H1 (cell line): Measurements from ENCODE around the gene PRR5. TPM values are rescaled to one million over a fixed set of nuclear protein-coding genes. Genes with fewer than 3 reads are reported as not detected.

Source experiments
- CTCF ChIA-PET: fragments of 300-600 bp; sonication (Branson Sonifier 250); formaldehyde crosslinking; loops from one replicate; lab custom pipeline; 2021; ENCODE audit not compliant: partially characterized antibody; lab: Charles Lee
- POLR2A ChIA-PET: fragments of 300-600 bp; sonication (Branson Sonifier 250); formaldehyde crosslinking; loops from one replicate; lab custom pipeline; 2021; ENCODE audit warnings: inconsistent platforms; ENCODE audit not compliant: partially characterized antibody; lab: Charles Lee
- DNase-seq, 2 experiments: peaks; one replicate each; pipeline versions ENCODE4 v3.0.0 to v3.0.0-alpha.2; 2010 to 2022; ENCODE audit warnings: low spot score in 2 of 2, low read depth in 1 of 2, mixed read lengths in 1 of 2
- FAIRE-seq: peaks from 2 replicates; lab custom pipeline; 2011; peaks lifted over from hg19 to GRCh38; lab: Jason Lieb, UNC
- H2AFZ ChIP-seq: 2 replicates; pipeline ENCODE4 v1.8.1; 2012; ENCODE audit warnings: low read length, inconsistent platforms
- H2AK5ac ChIP-seq: 2 replicates; pipeline ENCODE4 v1.6.1; 2013; ENCODE audit warnings: low read depth, low read length
- H2BK120ac ChIP-seq: replicated peaks from 2 replicates; pipeline ENCODE3; 2013; ENCODE audit warnings: low read depth, low read length, inconsistent platforms
- H2BK12ac ChIP-seq: 2 replicates; pipeline ENCODE4 v1.6.1; 2013; ENCODE audit warnings: low read depth, low read length
- H2BK15ac ChIP-seq: 2 replicates; pipeline ENCODE4 v1.6.1; 2013; ENCODE audit warnings: low read length
- H2BK20ac ChIP-seq: 2 replicates; pipeline ENCODE4 v1.6.1; 2013; ENCODE audit warnings: low read length
- H2BK5ac ChIP-seq: 2 replicates; pipeline ENCODE4 v1.6.1; 2013; ENCODE audit warnings: low read depth, low read length
- H3K14ac ChIP-seq: 2 replicates; pipeline ENCODE4 v1.6.1; 2013; ENCODE audit warnings: inconsistent platforms; ENCODE audit not compliant: insufficient read length
- H3K18ac ChIP-seq: 2 replicates; pipeline ENCODE4 v1.6.1; 2013; ENCODE audit warnings: low read length; ENCODE audit errors: extremely low read depth
- H3K23ac ChIP-seq: 2 replicates; pipeline ENCODE4 v1.6.1; 2013; ENCODE audit warnings: inconsistent platforms; ENCODE audit not compliant: insufficient read length
- H3K23me2 ChIP-seq: 2 replicates; pipeline ENCODE4 v1.6.1; 2013; ENCODE audit warnings: low read depth, low read length
- H3K27ac ChIP-seq: 2 replicates; pipeline ENCODE4 v1.6.1; 2011; ENCODE audit warnings: low read depth, low read length, inconsistent platforms
- H3K27me3 ChIP-seq, 4 experiments: replicated peaks in 1 of 4; 1 replicate in 1 of 4; 2 replicates in 3 of 4; pipeline versions ENCODE4 v1.6.1 to v1.8.1; 2011 to 2013; ENCODE audit warnings: low read length in 3 of 4, mild to moderate bottlenecking in 3 of 4, inconsistent platforms in 2 of 4, mixed read lengths in 2 of 4, moderate library complexity in 1 of 4; ENCODE audit not compliant: control insufficient read depth in 3 of 4, insufficient read depth in 3 of 4; ENCODE audit errors: extremely low read depth in 1 of 4
- H3K36me3 ChIP-seq, 4 experiments: 2 replicates each; pipeline versions ENCODE4 v1.6.1 to v1.8.1; 2011 to 2013; ENCODE audit warnings: mild to moderate bottlenecking in 4 of 4, low read length in 3 of 4, moderate library complexity in 2 of 4, control low read depth in 1 of 4, inconsistent platforms in 1 of 4; ENCODE audit not compliant: insufficient read depth in 4 of 4, control insufficient read depth in 2 of 4
- H3K4ac ChIP-seq: replicated peaks from 2 replicates; pipeline ENCODE3; 2013; ENCODE audit warnings: low read length, low read depth, mixed read lengths, inconsistent platforms; ENCODE audit not compliant: insufficient read length
- H3K4me1 ChIP-seq, 4 experiments: replicated peaks in 1 of 4; 1 replicate in 1 of 4; 2 replicates in 3 of 4; pipeline versions ENCODE4 v1.6.1 to v1.8.1; 2011 to 2013; ENCODE audit warnings: low read length in 3 of 4, inconsistent platforms in 2 of 4, mixed read lengths in 1 of 4; ENCODE audit not compliant: insufficient read depth in 4 of 4, control insufficient read depth in 3 of 4
- H3K4me2 ChIP-seq, 2 experiments: 2 replicates each; pipeline versions ENCODE4 v1.6.1 to v1.8.1; 2011 to 2013; ENCODE audit warnings: low read depth in 2 of 2, low read length in 2 of 2, control low read depth in 1 of 2, inconsistent platforms in 1 of 2, mild to moderate bottlenecking in 1 of 2; ENCODE audit not compliant: insufficient read depth in 1 of 2
- H3K4me3 ChIP-seq, 4 experiments: fragments of 200-600, 300-600 bp in 1 of 4; sonication (generic), shearing (Covaris generic), sonication (Bioruptor Twin) in 1 of 4; 2 replicates each; pipeline versions ENCODE4 v1.5.1 to v1.8.1; 2011 to 2016; ENCODE audit warnings: low read length in 4 of 4, low read depth in 3 of 4, control low read depth in 2 of 4, inconsistent platforms in 2 of 4, mild to moderate bottlenecking in 2 of 4, mixed read lengths in 1 of 4, moderate library complexity in 1 of 4; ENCODE audit not compliant: insufficient read depth in 2 of 4; ENCODE audit errors: extremely low read depth in 1 of 4
- H3K56ac ChIP-seq: replicated peaks from 2 replicates; pipeline ENCODE3; 2013; ENCODE audit warnings: low read depth, mild to moderate bottlenecking, mixed read lengths, low read length, inconsistent platforms; ENCODE audit not compliant: insufficient read length
- H3K79me1 ChIP-seq: 2 replicates; pipeline ENCODE4 v1.6.1; 2013; ENCODE audit warnings: low read depth, low read length, control low read depth
- H3K79me2 ChIP-seq, 2 experiments: 2 replicates each; pipeline versions ENCODE4 v1.6.1 to v1.8.1; 2012 to 2013; ENCODE audit warnings: low read length in 2 of 2, mild to moderate bottlenecking in 2 of 2, inconsistent platforms in 1 of 2; ENCODE audit not compliant: insufficient read depth in 2 of 2, control insufficient read depth in 1 of 2
- H3K9ac ChIP-seq, 4 experiments: replicated peaks in 1 of 4; 1 replicate in 1 of 4; 2 replicates in 3 of 4; pipeline versions ENCODE4 v1.6.1 to v1.8.1; 2011 to 2013; ENCODE audit warnings: low read depth in 3 of 4, low read length in 3 of 4, control low read depth in 2 of 4, mild to moderate bottlenecking in 2 of 4, moderate library complexity in 2 of 4, inconsistent platforms in 1 of 4; ENCODE audit errors: extremely low read depth in 1 of 4
- H3K9me3 ChIP-seq, 2 experiments: 2 replicates each; pipeline versions ENCODE4 v1.6.1 to v1.8.1; 2012 to 2013; ENCODE audit warnings: mild to moderate bottlenecking in 2 of 2, moderate library complexity in 2 of 2, control low read depth in 1 of 2, inconsistent platforms in 1 of 2, low read depth in 1 of 2, low read length in 1 of 2, mixed read lengths in 1 of 2; ENCODE audit not compliant: insufficient read depth in 2 of 2
- H4K20me1 ChIP-seq, 2 experiments: replicated peaks in 1 of 2; 2 replicates each; pipeline versions ENCODE3 to v1.8.1; 2011 to 2013; ENCODE audit warnings: inconsistent platforms in 2 of 2, low read length in 2 of 2, mild to moderate bottlenecking in 1 of 2; ENCODE audit not compliant: insufficient read depth in 2 of 2, control insufficient read depth in 1 of 2
- H4K5ac ChIP-seq: 2 replicates; pipeline ENCODE4 v1.6.1; 2013; ENCODE audit warnings: low read length, low read depth, mixed read lengths, inconsistent platforms; ENCODE audit not compliant: insufficient read length
- H4K8ac ChIP-seq: 2 replicates; pipeline ENCODE4 v1.8.0; 2013; ENCODE audit warnings: mild to moderate bottlenecking, moderate library complexity, low read length, inconsistent platforms; ENCODE audit not compliant: insufficient read depth; ENCODE audit errors: extremely low read depth
- H4K91ac ChIP-seq: replicated peaks from 2 replicates; pipeline ENCODE3; 2013; ENCODE audit warnings: low read length, mixed read lengths, inconsistent platforms; ENCODE audit not compliant: insufficient read length
- ATF2 ChIP-seq: IDR thresholded peaks from 2 replicates; pipeline ENCODE4 v1.6.1; 2012; ENCODE audit warnings: low read length, inconsistent platforms
- CBX5 ChIP-seq: fragments of 300-800, 300-1000 bp; sonication (generic); IDR thresholded peaks from 2 replicates; pipeline ENCODE4 v1.7.1; 2016; ENCODE audit warnings: antibody characterized with exemption, low read length, low read depth
- CHD2 ChIP-seq: IDR thresholded peaks from 2 replicates; pipeline ENCODE4 v1.6.1; 2012; ENCODE audit warnings: low read length, improper control_type of control experiment
- JUND ChIP-seq: IDR thresholded peaks from 2 replicates; pipeline ENCODE4 v1.6.1; 2011; ENCODE audit warnings: mild to moderate bottlenecking, improper control_type of control experiment, low read length
- MAX ChIP-seq: IDR thresholded peaks from 2 replicates; pipeline ENCODE4 v1.6.1; 2012; ENCODE audit warnings: inconsistent platforms
- NRF1 ChIP-seq: IDR thresholded peaks from 2 replicates; pipeline ENCODE4 v1.6.1; 2011; ENCODE audit warnings: mild to moderate bottlenecking, low read depth, low read length, improper control_type of control experiment
- RAD21 ChIP-seq, 2 experiments: IDR thresholded peaks in 1 of 2; conservative IDR thresholded peaks in 1 of 2; 2 replicates each; pipeline ENCODE4 v1.6.1; 2011; ENCODE audit warnings: low read depth in 2 of 2, low read length in 2 of 2, improper control_type of control experiment in 1 of 2, inconsistent platforms in 1 of 2, mild to moderate bottlenecking in 1 of 2, moderate library complexity in 1 of 2
- RFX5 ChIP-seq: IDR thresholded peaks from 2 replicates; pipeline ENCODE4 v1.6.1; 2011; ENCODE audit warnings: low read depth, low read length, improper control_type of control experiment, borderline replicate concordance
- WGBS, 2 experiments: shearing (Covaris generic) in 1 of 2; methylation state at CpG; one replicate each; pipeline versions ENCODE4 v1.1.6 to v1.1.7; 2013 to 2015; ENCODE audit warnings: low lambda C conversion rate in 2 of 2, mixed read lengths in 2 of 2, inconsistent platforms in 1 of 2, low coverage in 1 of 2, missing lambda C conversion rate in 1 of 2; ENCODE audit not compliant: insufficient replicate concordance in 2 of 2, insufficient coverage in 1 of 2, insufficient read length in 1 of 2; ENCODE audit errors: extremely low coverage in 1 of 2, missing lambda C conversion rate in 1 of 2; 5-methylcytosine and 5-hydroxymethylcytosine counted together
- polyA plus RNA-seq, 7 experiments: library from polyadenylated mRNA; depleted of rRNA in 3 of 7; stranded (reverse) in 5 of 7; unstranded in 2 of 7; fragments of >200 nt in 5 of 7; fragments of 200-250 nt in 2 of 7; gene quantifications; 1 replicate in 5 of 7; 2 replicates in 1 of 7; 4 replicates in 1 of 7; pipeline versions ENCODE4 v1.2.1 to v1.2.3, GENCODE V29; 2011 to 2013; ENCODE audit warnings: missing spikeins in 2 of 7, mixed read lengths in 2 of 7
- total RNA-seq: library from RNA; stranded (reverse); fragmentation: NEBNext Ultra II Directional; extraction: Animal tissue kit (Norgen Biotek cat#: 25700); gene quantifications from 2 replicates; pipeline ENCODE4 v1.2.1, GENCODE V29; 2021

Gene PRR5
- total and polyA plus RNA-seq, 2 of the 8 experiments (the other 6 are each of a cell fraction or from before 2014, with no cell fraction given): 16.5 to 25.7 TPM

- 50% methylated on average over 28 of the region's 28 CpGs; no CpG with 5 or more reads in 1 of the 2 experiments for WGBS, 2 experiments
- Histone ChIP-seq H3K56ac (no peak overlapping the region), H3K18ac (no peak overlapping the region), H2BK12ac (0 out of 2 replicates have a peak overlapping the region, but pooled peaks have one; percentile 39), H2AFZ (no peak overlapping the region), H2BK5ac (peak overlapping the region; percentile 49; the same call in 1 of the 2 replicates), H3K4me1 (peaks cover 0 to 19% (median 12%) of the 10 kb centered on the region in 4 experiments; a peak in 5 of 7 replicates), H3K4me2 (no peak overlapping the region), H4K20me1 (peaks cover 0 to 14% of the 10 kb centered on the region in 2 experiments), H4K8ac (no peak overlapping the region), H3K23me2 (no peaks in the 10 kb centered on the region), H4K91ac (no peak overlapping the region), H4K5ac (no peak overlapping the region), H3K9ac (no peak overlapping the region), H3K23ac (no peak overlapping the region), H2BK120ac (no peak overlapping the region), H3K14ac (no peak overlapping the region), H3K4me3 (no peak overlapping the region), H3K79me1 (no peaks in the 10 kb centered on the region), H2BK20ac (no peak overlapping the region), H3K27ac (no peak overlapping the region), H3K9me3 (no peaks in the 10 kb centered on the region), H3K36me3 (no peaks in the 10 kb centered on the region), H2AK5ac (no peak overlapping the region), H2BK15ac (no peak overlapping the region), H3K4ac (no peak overlapping the region), H3K27me3 (no peaks in the 10 kb centered on the region; a peak in 1 of 7 replicates), H3K79me2 (no peaks in the 10 kb centered on the region)
- DNase-seq (peak; percentile 49 to 100), FAIRE-seq (peak; percentile 28)
- POLR2A ChIA-PET: interaction anchor here (1.2 kb wide), 1 partner anchor 17 kb away, joined by 4 read pairs; the partner anchor contains the start of gene ARHGAP8
- CTCF ChIA-PET: interaction anchor here (0.5 to 9.3 kb wide), 29 partner anchors 8 to 1488 kb away, joined by 3 to 102 read pairs (median 5); partner anchors contain the start of gene ARHGAP8
- 0 out of 2 replicates have a peak, but pooled peaks have one; percentile 30 for TF ChIP-seq RFX5
- TF ChIP-seq MAX: peak; percentile 52
- TF ChIP-seq JUND: no peak
- 0 out of 2 replicates have a peak, but pooled peaks have one; percentile 12 for TF ChIP-seq CHD2
- no peak for TF ChIP-seq ATF2
- no peak for TF ChIP-seq CBX5
- no peak for TF ChIP-seq NRF1
- peak; percentile 96 to 97 for TF ChIP-seq RAD21 (IDR thresholded peaks at IDR 0.05 in 1 of 2, conservative IDR thresholded peaks at IDR 0.05 in 1 of 2; ENCODE audit: low read depth in 2 of 2, low read length in 2 of 2)
Observed at GRCh38 chr22:44735518-44736428, 33.8 kb downstream of the PRR5 start.
